Uterus (tissue), 4 donors: Measurements from ENCODE around the gene DNAJC18. TPM values are rescaled to one million over a fixed set of nuclear protein-coding genes. Genes with fewer than 3 reads are reported as not detected.

Source experiments
- DNase-seq, 2 donors: peaks; one replicate each; pipeline ENCODE4 v3.0.0-alpha.2; 2019 to 2020
- H3K27ac ChIP-seq, 2 donors: fragments of 200-600 bp; sonication (generic); 1 replicate in 1 of 2; 2 replicates in 1 of 2; pipeline ENCODE4 v1.5.1; 2016 to 2018
- H3K27me3 ChIP-seq, 2 donors: fragments of 200-600 bp; sonication (generic); one replicate each; pipeline ENCODE4 v1.5.1; 2018 to 2019; ENCODE audit warnings: control low read depth in 1 of 2
- H3K36me3 ChIP-seq, 2 donors: fragments of 200-600 bp; sonication (generic); one replicate each; pipeline ENCODE4 v1.5.1; 2019; ENCODE audit warnings: control low read depth in 1 of 2
- H3K4me1 ChIP-seq, 2 donors: fragments of 200-600 bp; sonication (generic); one replicate each; pipeline ENCODE4 v1.5.1; 2018 to 2019; ENCODE audit warnings: control low read depth in 1 of 2
- H3K4me3 ChIP-seq, 2 donors: fragments of 200-600 bp; sonication (generic); 1 replicate in 1 of 2; 2 replicates in 1 of 2; pipeline ENCODE4 v1.5.1; 2018 to 2019; ENCODE audit warnings: mild to moderate bottlenecking in 1 of 2
- H3K9me3 ChIP-seq, 2 donors: fragments of 200-600 bp; sonication (generic); one replicate each; pipeline ENCODE4 v1.5.1; 2019; ENCODE audit warnings: control low read depth in 1 of 2
- POLR2A ChIP-seq, 2 donors: fragments of 450-650 bp; IDR thresholded peaks; one replicate each; pipeline ENCODE4 v1.6.1; 2016; ENCODE audit warnings: antibody characterized with exemption in 2 of 2, mild to moderate bottlenecking in 1 of 2, moderate library complexity in 1 of 2
- intact Hi-C: fragments of 100-400 bp; cut with DNase I; formaldehyde crosslinking; loops from one replicate; pipeline ENCODE4 v1.15.1; 2023; ENCODE audit warnings: low total_unique reads
- total RNA-seq, 4 donors: library from RNA; depleted of rRNA in 3 of 4; stranded (reverse); fragments of >200 nt in 3 of 4; gene quantifications; one replicate each; pipeline versions ENCODE4 v1.1.0 to v1.2.4, GENCODE V29; 2014 to 2023
- TF ChIP-seq, protein P1 (sequence below), 4 experiments: fragments of 200-600 bp in 2 of 4; fragments of 450-650 bp in 2 of 4; sonication (generic) in 2 of 4; IDR thresholded peaks; one replicate each; pipeline ENCODE4 v1.5.1; 2016 to 2019; ENCODE audit warnings: antibody characterized with exemption in 4 of 4, mild to moderate bottlenecking in 2 of 4, moderate library complexity in 1 of 4
- donor health status: DM: yes; HTN: yes; CAD: no.

The DNAJC18 gene
- total RNA-seq, 4 donors from 2014 or later, result 3.1 to 21.6 (median 12.6) TPM

DNA sequence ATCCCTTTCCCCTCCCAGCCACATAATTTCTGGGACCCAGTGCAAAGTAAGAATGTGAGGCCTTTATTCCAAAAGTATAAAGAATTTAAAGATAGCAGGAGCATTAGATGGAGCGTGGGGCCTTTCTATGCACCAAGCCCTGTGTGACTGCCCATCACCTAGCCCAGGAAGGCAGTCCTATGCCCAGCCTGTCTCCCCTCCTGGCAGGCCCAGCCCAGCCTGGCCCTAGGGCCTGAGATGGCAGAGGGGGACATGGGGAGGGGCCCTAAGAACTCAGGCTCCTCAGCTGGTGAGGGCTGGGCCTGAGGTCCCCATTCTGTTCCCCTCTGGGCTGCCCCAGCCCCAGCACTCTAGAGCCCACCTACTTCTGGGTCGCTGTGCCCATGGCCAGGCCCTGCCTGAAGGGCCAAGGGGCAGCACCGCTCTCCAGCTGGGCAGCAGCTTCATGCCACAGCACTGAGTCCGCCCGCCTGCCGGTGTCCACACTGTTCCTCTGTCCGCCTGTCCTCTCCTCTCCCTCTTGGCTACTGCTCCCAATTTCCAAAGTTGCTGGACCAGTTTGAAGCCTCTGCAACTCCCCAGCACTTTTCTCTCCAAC, 55.2 kb downstream of the DNAJC18 start:
- intact Hi-C loops, result no loop called here
- Histone ChIP-seq H3K4me1 (no peaks in the 10 kb centered on the region), H3K27ac (no peak overlapping the region), H3K9me3 (no peaks in the 10 kb centered on the region), H3K4me3 (no peak overlapping the region), H3K27me3 (no peaks in the 10 kb centered on the region), H3K36me3 (no peaks in the 10 kb centered on the region)
- TF ChIP-seq, protein P1, sequence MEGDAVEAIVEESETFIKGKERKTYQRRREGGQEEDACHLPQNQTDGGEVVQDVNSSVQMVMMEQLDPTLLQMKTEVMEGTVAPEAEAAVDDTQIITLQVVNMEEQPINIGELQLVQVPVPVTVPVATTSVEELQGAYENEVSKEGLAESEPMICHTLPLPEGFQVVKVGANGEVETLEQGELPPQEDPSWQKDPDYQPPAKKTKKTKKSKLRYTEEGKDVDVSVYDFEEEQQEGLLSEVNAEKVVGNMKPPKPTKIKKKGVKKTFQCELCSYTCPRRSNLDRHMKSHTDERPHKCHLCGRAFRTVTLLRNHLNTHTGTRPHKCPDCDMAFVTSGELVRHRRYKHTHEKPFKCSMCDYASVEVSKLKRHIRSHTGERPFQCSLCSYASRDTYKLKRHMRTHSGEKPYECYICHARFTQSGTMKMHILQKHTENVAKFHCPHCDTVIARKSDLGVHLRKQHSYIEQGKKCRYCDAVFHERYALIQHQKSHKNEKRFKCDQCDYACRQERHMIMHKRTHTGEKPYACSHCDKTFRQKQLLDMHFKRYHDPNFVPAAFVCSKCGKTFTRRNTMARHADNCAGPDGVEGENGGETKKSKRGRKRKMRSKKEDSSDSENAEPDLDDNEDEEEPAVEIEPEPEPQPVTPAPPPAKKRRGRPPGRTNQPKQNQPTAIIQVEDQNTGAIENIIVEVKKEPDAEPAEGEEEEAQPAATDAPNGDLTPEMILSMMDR (IDR thresholded peaks at IDR 0.05), result no peak
- TF ChIP-seq POLR2A (IDR thresholded peaks at IDR 0.05), result no peak
- DNase-seq, result no peak

- H3K4me1 ChIP-seq, result no peaks in the 10 kb centered on the region
- no peaks in the 10 kb centered on the region for H3K27me3 ChIP-seq
- H3K9me3 ChIP-seq, result no peaks in the 10 kb centered on the region
- no peaks in the 10 kb centered on the region for H3K36me3 ChIP-seq
- TF ChIP-seq, protein P1 (IDR thresholded peaks at IDR 0.05), result no peak
- no peak for TF ChIP-seq POLR2A (IDR thresholded peaks at IDR 0.05)
- no peak within 1 kb of the TSS for H3K27ac ChIP-seq
- intact Hi-C loops, result no loop called here
- H3K4me3 ChIP-seq, result no peak within 1 kb of the TSS
- peak in 1 of 2 donors; percentile 3 for DNase-seq
Measured at GRCh38 chr5:139383275-139383992, 55.9 kb downstream of the DNAJC18 start, which contains the start of gene SLC23A1. TSS of gene SLC23A1 (minus strand) at chr5:139383297. CDS start at chr5:139383253, 44 bp downstream.

DNA sequence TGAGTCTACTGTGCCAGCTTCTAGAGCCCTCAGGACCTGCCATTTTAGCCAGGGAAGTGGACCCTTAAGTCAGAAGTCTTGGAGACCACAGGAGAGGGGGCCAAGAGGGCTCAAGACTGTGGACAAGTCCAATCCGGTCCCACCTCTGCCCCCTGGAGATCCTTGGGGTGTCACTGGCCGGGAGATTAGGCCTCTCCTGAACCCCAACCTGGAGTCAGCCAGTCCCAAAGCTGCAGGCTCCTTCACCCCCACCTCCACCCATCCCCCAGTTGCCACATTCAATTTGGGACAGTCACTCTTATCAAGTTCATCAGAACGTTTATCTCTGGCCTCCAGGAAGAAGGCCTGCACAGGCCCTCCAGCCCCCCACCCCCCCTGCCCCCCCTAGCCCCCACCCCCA, 56.5 kb downstream of the DNAJC18 start:
- no peaks in the 10 kb centered on the region for H3K9me3 ChIP-seq
- peak in 1 of 2 donors; percentile 6 for DNase-seq
- no peaks in the 10 kb centered on the region for H3K4me1 ChIP-seq
- TF ChIP-seq POLR2A (IDR thresholded peaks at IDR 0.05), result no peak
- TF ChIP-seq, protein P1 (IDR thresholded peaks at IDR 0.05), result no peak
- no peak overlapping the region for H3K4me3 ChIP-seq
- no peaks in the 10 kb centered on the region for H3K36me3 ChIP-seq
- no peaks in the 10 kb centered on the region for H3K27me3 ChIP-seq
- no peak overlapping the region for H3K27ac ChIP-seq
- intact Hi-C loops, result no loop called here

DNA sequence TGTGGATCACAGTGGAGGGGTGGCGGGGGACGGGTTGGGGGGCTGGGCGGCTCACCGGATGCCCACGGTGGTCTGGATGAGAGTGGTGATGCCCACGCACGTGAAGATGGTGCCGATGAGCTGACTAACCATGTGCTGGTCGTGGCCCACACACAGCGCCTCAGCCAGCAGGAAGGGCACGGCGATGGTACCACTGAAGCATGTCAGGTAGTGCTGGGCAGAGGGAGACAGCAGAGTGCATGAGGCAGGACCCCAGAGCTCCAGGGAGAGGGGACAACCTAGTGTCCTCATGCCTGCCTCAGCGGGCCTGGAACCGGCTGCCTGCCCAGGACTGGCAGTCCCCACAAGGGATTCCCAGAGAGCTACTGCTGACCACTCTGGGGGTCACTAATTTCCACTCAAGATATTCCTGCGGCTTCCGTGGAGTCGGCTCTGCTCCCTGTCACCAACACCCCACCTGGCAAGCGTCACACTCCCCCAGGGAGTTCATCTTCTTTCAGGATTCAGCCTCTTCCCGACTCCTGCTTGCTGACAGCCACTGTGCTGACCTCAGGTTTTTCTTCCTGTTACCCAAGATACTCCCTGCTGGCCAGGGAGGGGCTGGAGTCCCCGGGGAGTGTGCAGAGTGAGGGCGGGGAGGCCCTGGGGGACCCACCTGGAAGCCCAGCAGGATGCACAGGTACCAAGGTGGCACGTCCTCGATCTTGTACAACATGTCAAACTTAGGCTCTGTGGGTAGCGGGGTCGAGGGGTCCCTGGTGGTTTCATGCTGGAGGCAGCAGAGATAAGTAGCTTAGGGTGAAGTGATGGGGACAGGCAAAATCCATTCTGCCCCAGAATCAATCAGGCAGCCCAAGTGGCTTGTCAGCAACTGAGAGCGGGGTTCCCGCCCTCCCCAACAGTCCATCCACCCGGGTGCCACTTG, 57.2 kb downstream of the DNAJC18 start:
- no peaks in the 10 kb centered on the region for H3K4me1 ChIP-seq
- H3K36me3 ChIP-seq, result no peaks in the 10 kb centered on the region
- DNase-seq, result no peak
- no peaks in the 10 kb centered on the region for H3K27me3 ChIP-seq
- H3K9me3 ChIP-seq, result no peaks in the 10 kb centered on the region
- intact Hi-C loops, result no loop called here
- no peak overlapping the region for H3K27ac ChIP-seq
- TF ChIP-seq POLR2A (IDR thresholded peaks at IDR 0.05), result no peak
- TF ChIP-seq, protein P1 (IDR thresholded peaks at IDR 0.05), result no peak
- H3K4me3 ChIP-seq, result no peak overlapping the region
